ENCODE data around the gene NFS1. TPM values are rescaled to one million over a fixed set of nuclear protein-coding genes. Genes with fewer than 3 reads are reported as not detected.

NFS1 gene
- total RNA-seq, 5 donors from 2014 or later (not counting 1 experiment from before 2014, with no cell fraction given) = 17.7 to 33.5 (median 31.2) TPM

DNA sequence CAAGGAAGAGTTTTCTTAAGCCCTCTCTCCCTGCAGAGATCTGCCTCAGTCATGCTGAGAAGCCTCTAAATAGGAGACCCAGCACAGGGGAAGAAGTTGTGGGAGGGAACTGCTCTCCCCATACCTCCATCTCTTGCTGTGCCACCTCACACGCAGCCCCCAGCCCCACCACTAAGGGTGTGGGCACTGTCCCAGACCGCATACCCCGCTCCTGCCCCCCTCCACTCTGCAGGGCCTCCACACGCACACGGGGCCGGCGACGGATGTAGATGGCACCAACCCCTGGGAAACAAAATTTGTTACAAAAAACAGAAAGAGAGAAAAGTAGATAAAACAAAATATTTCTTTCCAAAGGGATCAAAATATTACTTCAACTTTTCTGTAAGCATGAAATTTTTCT is 24.2 kb downstream of the NFS1 start:
- H3K4me3 ChIP-seq (ENCODE audit: control insufficient read depth in 1 of 2, extremely low read depth in 1 of 2, low read length in 1 of 2) = no peak overlapping the region
- DNase-seq = no peak
- H3K27me3 ChIP-seq (replicated peaks in 1 of 2; ENCODE audit: control insufficient read depth in 2 of 2, extremely low read depth in 1 of 2, insufficient read depth in 2 of 2, low read length in 1 of 2) = no peaks in the 10 kb centered on the region
- WGBS (ENCODE audit: insufficient coverage) = no CpG with 5 or more reads among the region's 8 CpGs
- no peaks in the 10 kb centered on the region for H3K9me3 ChIP-seq
- Mint-ChIP-seq H3K36me3 (peaks cover 40% of the 10 kb centered on the region), H3K4me3 (no peak overlapping the region), H3K9me3 (no peaks in the 10 kb centered on the region), H3K4me1 (no peaks in the 10 kb centered on the region), H3K27ac (no peak overlapping the region), H3K27me3 (no peaks in the 10 kb centered on the region)
- H3K4me1 ChIP-seq (ENCODE audit: control insufficient read depth in 1 of 2, extremely low read depth in 1 of 2, insufficient read depth in 2 of 2, low read length in 2 of 2) = no peaks in the 10 kb centered on the region
- H3K36me3 ChIP-seq (ENCODE audit: control insufficient read depth in 2 of 2, extremely low read depth in 1 of 2, insufficient read depth in 1 of 2, low read length in 1 of 2) = peaks cover 13 to 58% of the 10 kb centered on the region in 2 donors
- no peak overlapping the region for H3K27ac ChIP-seq (ENCODE audit: low read length)
- CTCF ChIA-PET = no interaction called here
- POLR2A ChIA-PET = interaction anchor here in 1 of 2 donors (0.6 kb wide), 1 partner anchor 104 kb away, joined by 4 read pairs; no protein-coding TSS in a partner anchor
- no peak for ATAC-seq (replicated peaks in 1 of 4)

DNA sequence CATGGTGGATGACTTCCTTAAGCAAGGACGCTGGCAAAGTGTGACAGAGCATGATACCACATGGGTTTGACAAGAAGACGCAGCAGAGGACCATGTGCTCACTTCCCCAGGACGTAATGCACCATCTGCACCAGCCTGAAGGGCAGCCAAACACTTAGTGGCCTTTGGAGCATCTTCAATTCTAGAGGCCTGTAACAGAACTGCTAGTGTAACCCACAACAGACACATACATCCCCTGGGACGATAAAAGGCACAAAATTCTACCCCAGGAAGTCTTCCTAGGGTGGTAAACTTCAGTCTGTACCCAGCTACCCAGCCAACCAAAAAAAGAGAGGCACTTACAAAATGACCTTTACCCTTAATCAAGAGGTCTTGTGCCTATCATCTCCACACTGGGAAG is 25.3 kb downstream of the NFS1 start:
- H3K36me3 ChIP-seq (ENCODE audit: control insufficient read depth in 2 of 2, extremely low read depth in 1 of 2, insufficient read depth in 1 of 2, low read length in 1 of 2) = peaks cover 13 to 64% of the 10 kb centered on the region in 2 donors
- CTCF ChIA-PET = no interaction called here
- Mint-ChIP-seq H3K36me3 (peaks cover 44% of the 10 kb centered on the region), H3K27me3 (no peaks in the 10 kb centered on the region), H3K27ac (no peak overlapping the region), H3K9me3 (no peaks in the 10 kb centered on the region), H3K4me1 (no peaks in the 10 kb centered on the region), H3K4me3 (no peak overlapping the region)
- no peaks in the 10 kb centered on the region for H3K4me1 ChIP-seq (ENCODE audit: control insufficient read depth in 1 of 2, extremely low read depth in 1 of 2, insufficient read depth in 2 of 2, low read length in 2 of 2)
- no peaks in the 10 kb centered on the region for H3K9me3 ChIP-seq
- 95% methylated on average over 4 of the region's 4 CpGs for WGBS (ENCODE audit: insufficient coverage)
- POLR2A ChIA-PET = no interaction called here
- no peak overlapping the region for H3K27ac ChIP-seq (ENCODE audit: low read length)
- DNase-seq = no peak
- no peak for ATAC-seq (replicated peaks in 1 of 4)
- no peak overlapping the region for H3K4me3 ChIP-seq (ENCODE audit: control insufficient read depth in 1 of 2, extremely low read depth in 1 of 2, low read length in 1 of 2)
- no peaks in the 10 kb centered on the region for H3K27me3 ChIP-seq (replicated peaks in 1 of 2; ENCODE audit: control insufficient read depth in 2 of 2, extremely low read depth in 1 of 2, insufficient read depth in 2 of 2, low read length in 1 of 2)

DNA sequence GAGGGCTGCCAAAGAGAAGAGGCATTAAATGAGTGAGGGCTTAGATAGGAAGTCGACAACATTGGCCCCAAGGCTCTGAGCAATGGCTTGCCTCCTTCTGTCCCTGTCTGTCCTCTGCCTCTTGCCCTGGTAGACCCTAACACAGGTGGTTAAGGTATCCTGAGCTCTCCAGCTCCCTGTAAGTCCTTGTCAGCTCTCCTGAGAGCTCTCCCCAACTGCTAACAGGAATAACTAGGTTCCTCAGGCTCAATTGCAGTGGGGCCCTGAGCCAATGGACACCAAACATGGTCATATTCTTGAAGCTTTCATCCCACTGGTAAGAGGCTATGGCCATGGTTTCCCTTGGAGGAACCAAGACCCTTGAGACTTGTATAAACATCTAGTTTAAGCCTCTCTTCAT is 29.5 kb downstream of the NFS1 start:
- Mint-ChIP-seq H3K9me3 (no peaks in the 10 kb centered on the region), H3K4me1 (peaks cover 4 to 6% (median 5%) of the 10 kb centered on the region in 3 donors), H3K4me3 (no peak overlapping the region), H3K27me3 (no peaks in the 10 kb centered on the region), H3K27ac (no peak overlapping the region), H3K36me3 (peaks cover 49% of the 10 kb centered on the region)
- POLR2A ChIA-PET = interaction anchor here in 1 of 2 donors (0.6 kb wide), 1 partner anchor 47 kb away, joined by 4 read pairs; no protein-coding TSS in a partner anchor
- CTCF ChIA-PET = no interaction called here
- H3K4me3 ChIP-seq (ENCODE audit: control insufficient read depth in 1 of 2, extremely low read depth in 1 of 2, low read length in 1 of 2) = no peak overlapping the region
- ATAC-seq (replicated peaks in 1 of 4) = no peak
- no peaks in the 10 kb centered on the region for H3K9me3 ChIP-seq
- peaks cover 0 to 4% of the 10 kb centered on the region in 2 experiments for H3K4me1 ChIP-seq (ENCODE audit: control insufficient read depth in 1 of 2, extremely low read depth in 1 of 2, insufficient read depth in 2 of 2, low read length in 2 of 2)
- peaks cover 3 to 58% of the 10 kb centered on the region in 2 donors for H3K36me3 ChIP-seq (ENCODE audit: control insufficient read depth in 2 of 2, extremely low read depth in 1 of 2, insufficient read depth in 1 of 2, low read length in 1 of 2)
- H3K27me3 ChIP-seq (replicated peaks in 1 of 2; ENCODE audit: control insufficient read depth in 2 of 2, extremely low read depth in 1 of 2, insufficient read depth in 2 of 2, low read length in 1 of 2) = no peaks in the 10 kb centered on the region
- DNase-seq = no peak
- H3K27ac ChIP-seq (ENCODE audit: low read length) = no peak overlapping the region
- WGBS (ENCODE audit: insufficient coverage) = no CpG with 5 or more reads among the region's 1 CpG

DNA sequence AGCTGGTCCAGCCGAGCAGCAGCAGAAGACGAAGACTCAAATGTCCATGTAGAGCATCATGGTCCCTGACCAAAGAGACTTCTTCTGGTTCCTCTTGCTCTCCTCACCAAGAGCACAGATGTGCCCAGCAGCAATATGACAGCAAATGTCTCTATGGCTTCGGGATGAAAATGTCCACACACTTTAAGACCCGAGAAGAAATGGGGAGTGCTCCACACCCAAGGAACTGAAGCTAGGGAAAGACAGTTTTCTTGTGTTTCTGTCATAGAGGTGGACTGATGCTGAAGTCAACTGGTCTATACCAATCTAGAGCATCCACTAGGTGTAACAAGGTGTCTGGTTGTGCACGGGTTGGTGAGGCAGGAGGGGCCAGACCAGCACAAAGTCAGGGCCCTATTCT is 29.9 kb downstream of the NFS1 start:
- Histone ChIP-seq H3K4me1 (ENCODE audit: control insufficient read depth in 1 of 2, extremely low read depth in 1 of 2, insufficient read depth in 2 of 2, low read length in 2 of 2) (peaks cover 0 to 7% of the 10 kb centered on the region in 2 experiments), H3K36me3 (ENCODE audit: control insufficient read depth in 2 of 2, extremely low read depth in 1 of 2, insufficient read depth in 1 of 2, low read length in 1 of 2) (peaks cover 0 to 53% of the 10 kb centered on the region in 2 donors), H3K27me3 (replicated peaks in 1 of 2; ENCODE audit: control insufficient read depth in 2 of 2, extremely low read depth in 1 of 2, insufficient read depth in 2 of 2, low read length in 1 of 2) (no peaks in the 10 kb centered on the region), H3K27ac (ENCODE audit: low read length) (no peak overlapping the region), H3K4me3 (ENCODE audit: control insufficient read depth in 1 of 2, extremely low read depth in 1 of 2, low read length in 1 of 2) (no peak overlapping the region), H3K9me3 (no peaks in the 10 kb centered on the region)
- ATAC-seq (replicated peaks in 1 of 4) = no peak
- CTCF ChIA-PET = interaction anchor here in 1 of 2 donors (0.8 kb wide), 1 partner anchor 17 kb away, joined by 4 read pairs; no protein-coding TSS in a partner anchor
- peaks cover 45% of the 10 kb centered on the region for H3K36me3 Mint-ChIP-seq
- no peak overlapping the region for H3K27ac Mint-ChIP-seq
- POLR2A ChIA-PET = interaction anchor here (0.5 to 0.6 kb wide), 3 partner anchors 48 to 181 kb away, joined by 3 to 4 read pairs (median 4); no protein-coding TSS in a partner anchor
- no peaks in the 10 kb centered on the region for H3K9me3 Mint-ChIP-seq
- no peak overlapping the region for H3K4me3 Mint-ChIP-seq
- H3K27me3 Mint-ChIP-seq = no peaks in the 10 kb centered on the region
- 88% methylated on average over 1 of the region's 5 CpGs for WGBS (ENCODE audit: insufficient coverage)
- no peak for DNase-seq
- peaks cover 4 to 6% (median 6%) of the 10 kb centered on the region in 3 donors for H3K4me1 Mint-ChIP-seq

DNA sequence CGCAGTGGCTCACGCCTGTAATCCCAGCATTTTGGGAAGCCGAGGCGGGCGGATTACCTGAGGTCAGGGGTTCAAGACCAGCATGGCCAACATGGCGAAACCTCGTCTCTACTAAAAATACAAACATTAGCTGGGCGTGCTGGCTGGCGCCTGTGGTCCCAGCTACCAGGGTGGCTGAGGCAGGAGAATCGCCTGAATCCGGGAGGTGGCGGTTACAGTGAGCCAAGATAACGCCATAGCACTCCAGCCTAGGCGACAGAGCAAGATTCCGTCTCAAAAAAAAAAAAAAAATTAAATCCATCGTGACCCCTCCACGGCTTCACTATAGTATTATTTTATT is 33.2 kb downstream of the NFS1 start:
- Histone ChIP-seq H3K9me3 (no peaks in the 10 kb centered on the region), H3K27ac (ENCODE audit: low read length) (no peak overlapping the region), H3K36me3 (ENCODE audit: control insufficient read depth in 2 of 2, extremely low read depth in 1 of 2, insufficient read depth in 1 of 2, low read length in 1 of 2) (peaks cover 0 to 27% of the 10 kb centered on the region in 2 donors), H3K4me3 (ENCODE audit: control insufficient read depth in 1 of 2, extremely low read depth in 1 of 2, low read length in 1 of 2) (no peak overlapping the region), H3K4me1 (ENCODE audit: control insufficient read depth in 1 of 2, extremely low read depth in 1 of 2, insufficient read depth in 2 of 2, low read length in 2 of 2) (peaks cover 20 to 27% of the 10 kb centered on the region in 2 experiments), H3K27me3 (replicated peaks in 1 of 2; ENCODE audit: control insufficient read depth in 2 of 2, extremely low read depth in 1 of 2, insufficient read depth in 2 of 2, low read length in 1 of 2) (no peaks in the 10 kb centered on the region)
- ChIA-PET CTCF (interaction anchor here in 1 of 2 donors (0.7 kb wide), 2 partner anchors 64 to 69 kb away, joined by 3 to 4 read pairs; no protein-coding TSS in a partner anchor), POLR2A (interaction anchor here (0.5 to 1.2 kb wide), 6 partner anchors 10 to 1218 kb away, joined by 3 to 4 read pairs (median 4); no protein-coding TSS in a partner anchor)
- Mint-ChIP-seq H3K36me3 (peaks cover 25% of the 10 kb centered on the region), H3K4me1 (peaks cover 36 to 38% (median 37%) of the 10 kb centered on the region in 3 donors), H3K27ac (peak overlapping the region in 1 of 2 donors; percentile 48), H3K9me3 (no peaks in the 10 kb centered on the region), H3K27me3 (no peaks in the 10 kb centered on the region), H3K4me3 (peak overlapping the region; percentile 20 to 51 (median 28))
- ATAC-seq (replicated peaks in 1 of 4) (no peak), DNase-seq (no peak)
- 98% methylated on average over 11 of the region's 17 CpGs for WGBS (ENCODE audit: insufficient coverage)

DNA sequence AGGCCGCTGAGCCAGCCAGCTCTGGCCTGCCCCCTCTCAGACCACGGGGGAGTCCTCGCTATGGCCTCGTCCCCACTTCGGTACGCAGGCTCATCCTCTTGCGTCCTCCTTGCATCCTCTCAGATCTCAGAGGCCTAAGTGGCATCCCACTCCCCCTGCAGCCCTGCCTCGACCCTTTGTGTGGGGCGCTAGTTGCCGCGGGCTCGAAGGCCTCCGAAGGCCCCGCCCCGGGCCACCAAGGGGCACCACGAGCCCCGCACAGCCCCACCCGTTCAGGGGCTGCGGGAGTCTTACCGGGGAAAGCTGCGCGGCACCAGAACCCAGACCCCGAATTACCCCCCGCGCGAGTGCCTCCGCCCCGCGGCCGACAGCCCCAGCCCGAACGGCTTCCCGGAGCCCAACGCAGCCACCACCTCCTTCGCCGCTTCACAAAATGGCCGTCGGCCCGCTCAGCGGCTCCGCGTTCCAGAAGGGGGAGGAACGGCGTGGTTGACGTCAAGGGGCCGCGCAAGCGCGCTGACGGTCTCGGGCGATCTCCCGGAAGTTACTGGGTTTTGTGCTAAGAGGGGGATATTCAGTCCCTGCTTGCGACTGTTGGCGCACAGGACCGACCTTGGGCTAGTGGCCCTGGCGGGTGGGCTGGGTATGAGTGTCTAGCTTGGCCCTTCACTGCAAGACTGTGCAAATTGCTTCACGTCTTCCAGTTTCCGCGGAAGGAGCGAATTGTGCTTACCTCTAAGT is 34.5 kb downstream of the NFS1 start, which contains the start of the genes CPNE1 and RBM12:
Gene CPNE1, minus strand, starts transcription at position 435 of the 741 bp plus-strand sequence. CDS start 31,977 bp downstream, outside the sequence.
Gene RBM12, minus strand, starts transcription at position 435 of the 741 bp plus-strand sequence. CDS start 9,578 bp downstream, outside the sequence.
- H3K36me3 ChIP-seq (ENCODE audit: control insufficient read depth in 2 of 2, extremely low read depth in 1 of 2, insufficient read depth in 1 of 2, low read length in 1 of 2) = peaks cover 0 to 14% of the 10 kb centered on the region in 2 donors
- Mint-ChIP-seq H3K9me3 (no peaks in the 10 kb centered on the region), H3K4me1 (peaks cover 48 to 50% (median 50%) of the 10 kb centered on the region in 3 donors), H3K27ac (peak within 1 kb of the TSS; percentile 99), H3K27me3 (no peaks in the 10 kb centered on the region), H3K36me3 (peaks cover 12% of the 10 kb centered on the region), H3K4me3 (peak within 1 kb of the TSS; percentile 92 to 95 (median 93))
- H3K9me3 ChIP-seq = no peaks in the 10 kb centered on the region
- H3K27ac ChIP-seq (ENCODE audit: low read length) = peak within 1 kb of the TSS; percentile 100
- DNase-seq (peak; percentile 87 to 96 (median 92)), ATAC-seq (replicated peaks in 1 of 4) (peak; percentile 81 to 85 (median 83))
- 0% methylated on average over 61 of the region's 61 CpGs for WGBS (ENCODE audit: insufficient coverage)
- H3K4me3 ChIP-seq (ENCODE audit: control insufficient read depth in 1 of 2, extremely low read depth in 1 of 2, low read length in 1 of 2) = peak within 1 kb of the TSS; percentile 88 to 99
- no peaks in the 10 kb centered on the region for H3K27me3 ChIP-seq (replicated peaks in 1 of 2; ENCODE audit: control insufficient read depth in 2 of 2, extremely low read depth in 1 of 2, insufficient read depth in 2 of 2, low read length in 1 of 2)
- peaks cover 30 to 39% of the 10 kb centered on the region in 2 experiments for H3K4me1 ChIP-seq (ENCODE audit: control insufficient read depth in 1 of 2, extremely low read depth in 1 of 2, insufficient read depth in 2 of 2, low read length in 2 of 2)
- POLR2A ChIA-PET = interaction anchor here (0.5 to 2.0 kb wide), 8 partner anchors 10 to 253 kb away, joined by 3 to 13 read pairs (median 6); partner anchors contain the start of genes RBM39 (in 2 of the 2) and SPAG4 (in 2 of the 2)
- CTCF ChIA-PET = interaction anchor here in 1 of 2 donors (0.5 to 2.9 kb wide), 3 partner anchors 18 to 49 kb away, joined by 3 to 13 read pairs (median 8); partner anchors contain the start of gene SPAG4
